GM10248 (cell line): ENCODE results near the gene BSND.

Experiments
- CTCF ChIA-PET: fragments of 300-600 bp; sonication (Branson Sonifier 250); formaldehyde crosslinking; extraction: SDS; loops from one replicate; lab custom pipeline; 2021; ENCODE audit warnings: antibody characterized with exemption; lab: Yijun Ruan, JAX
- POLR2A ChIA-PET: fragments of 350-650 bp; sonication (Branson Sonifier 250); formaldehyde crosslinking; extraction: SDS; loops from one replicate; lab custom pipeline; 2020; ENCODE audit warnings: antibody characterized with exemption; lab: Yijun Ruan, JAX
- DNase-seq: peaks from one replicate; pipeline ENCODE4 v3.0.0; 2012; ENCODE audit errors: extremely low spot score
- CTCF ChIP-seq: IDR thresholded peaks from 2 replicates; pipeline ENCODE4 v1.5.1; 2012; ENCODE audit warnings: mild to moderate bottlenecking, low read depth; ENCODE audit errors: extremely low read depth, missing control alignments, control extremely low read depth

The BSND gene

DNA sequence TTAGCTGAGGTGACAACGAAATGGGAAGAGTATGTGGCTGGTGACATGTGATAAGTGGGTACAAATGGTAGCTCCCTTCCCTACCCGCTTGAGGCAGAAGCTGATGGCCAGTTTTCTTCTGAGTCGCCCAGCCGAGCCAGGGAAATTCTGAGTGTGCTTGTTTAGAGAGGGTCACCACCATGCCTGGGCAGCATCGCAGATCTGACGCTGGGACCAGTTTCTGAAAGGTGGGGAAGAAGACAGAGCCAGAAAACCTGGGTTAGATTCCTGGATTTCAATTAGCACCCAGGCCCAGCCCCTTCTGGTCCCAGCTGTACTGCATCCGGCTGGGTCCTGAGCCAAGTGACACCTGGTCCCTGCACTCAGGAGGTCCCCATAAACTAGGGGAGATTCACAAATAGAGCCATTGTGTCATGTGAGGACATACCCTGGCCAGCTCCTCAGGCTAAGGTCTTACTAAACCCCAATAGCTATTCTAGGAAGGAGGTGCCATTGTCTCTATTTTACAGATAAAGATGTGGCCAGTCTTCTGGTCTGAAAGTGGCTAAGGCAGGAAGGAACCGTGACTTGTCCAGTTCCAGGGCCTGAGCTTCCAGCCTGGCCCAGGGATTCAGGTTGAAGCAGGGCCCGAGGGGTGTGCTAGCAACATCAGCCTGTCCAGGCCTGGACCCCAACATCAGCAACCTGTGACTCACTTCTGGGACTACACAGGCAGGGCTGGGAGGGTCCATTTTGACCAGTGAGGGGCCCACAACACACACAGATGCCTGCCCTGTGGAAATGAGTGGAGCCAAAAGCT, 20.0 kb upstream of the BSND start:
- CTCF ChIA-PET, result interaction anchor here (1.2 to 3.5 kb wide), 5 partner anchors 9 to 43 kb away, joined by 6 to 26 read pairs (median 14); partner anchors contain the start of gene BSND
- POLR2A ChIA-PET, result no interaction called here
- DNase-seq, result peak; percentile 1
- no peak for TF ChIP-seq CTCF

DNA sequence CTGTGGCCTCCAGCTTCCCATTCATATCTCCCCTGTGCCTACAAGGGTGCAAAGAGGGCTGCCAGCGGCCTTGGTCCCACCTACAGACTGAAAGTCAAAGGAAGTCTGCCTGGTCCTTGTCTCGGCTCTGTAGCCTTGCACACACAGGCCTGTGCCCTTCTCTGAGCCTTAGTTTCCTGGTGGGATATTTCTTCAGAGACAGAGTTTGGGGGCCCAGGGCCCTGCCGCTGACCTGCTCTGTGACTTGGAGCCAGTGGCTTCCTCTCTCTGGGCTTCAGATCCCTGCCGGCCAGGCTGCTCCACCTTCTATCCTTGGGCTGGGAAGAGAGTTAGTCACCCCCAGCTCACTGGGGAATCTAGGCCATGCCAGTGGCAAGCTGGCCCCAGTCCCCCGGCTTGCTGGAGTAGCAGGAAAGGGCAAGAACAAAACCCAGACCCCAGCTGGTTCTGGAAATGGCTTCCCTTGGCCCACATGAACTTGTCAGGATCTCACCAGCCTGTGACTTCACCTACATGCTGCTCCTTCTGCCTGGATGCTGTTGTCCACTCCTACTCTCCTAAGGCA, 19.3 kb upstream of the BSND start:
- no peak for TF ChIP-seq CTCF
- CTCF ChIA-PET, result interaction anchor here (1.6 to 3.1 kb wide), 3 partner anchors 29 to 43 kb away, joined by 6 to 26 read pairs (median 14); no protein-coding TSS in a partner anchor
- DNase-seq, result no peak
- POLR2A ChIA-PET, result no interaction called here

GRCh38 chr1:54980046-54980527, 18.6 kb upstream of the BSND start:
- DNase-seq, result no peak
- ChIA-PET POLR2A (no interaction called here), CTCF (interaction anchor here (2.5 kb wide), 1 partner anchor 29 kb away, joined by 14 read pairs; no protein-coding TSS in a partner anchor)
- TF ChIP-seq CTCF, result no peak

GRCh38 chr1:54980528-54981241, 18.0 kb upstream of the BSND start, which contains the start of gene TMEM61:
TSS of gene TMEM61 (plus strand) at chr1:54980628. CDS start at chr1:54981066, 438 bp downstream.
- no peak for TF ChIP-seq CTCF
- CTCF ChIA-PET, result interaction anchor here (24.6 kb wide), 1 partner anchor 35 kb away, joined by 609 read pairs; no protein-coding TSS in a partner anchor
- POLR2A ChIA-PET, result no interaction called here
- DNase-seq, result no peak

- DNase-seq, result no peak
- no peak for TF ChIP-seq CTCF
- ChIA-PET CTCF (interaction anchor here (24.6 kb wide), 1 partner anchor 35 kb away, joined by 609 read pairs; no protein-coding TSS in a partner anchor), POLR2A (no interaction called here)
These were observed 17.3 kb upstream of the BSND start for GRCh38 chr1:54981466-54981865.

DNA sequence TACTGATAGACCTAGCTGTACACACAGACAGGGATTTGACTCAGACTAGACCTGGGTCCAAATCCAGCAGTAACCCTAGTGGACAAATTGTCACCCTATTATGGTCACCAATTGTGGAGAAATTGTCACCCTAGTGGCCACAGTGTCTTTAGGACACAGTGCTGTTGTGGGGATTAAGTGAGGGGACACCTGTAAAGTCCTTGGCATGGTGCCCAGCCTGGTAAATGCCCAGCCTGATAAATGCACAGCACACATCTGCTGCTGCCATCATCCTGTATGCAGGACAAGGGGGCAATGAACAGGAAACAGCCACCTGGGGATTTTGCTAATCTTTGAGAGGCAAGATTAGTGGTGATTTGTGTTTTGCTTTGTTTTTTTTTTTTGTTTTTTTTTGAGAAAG, 16.0 kb upstream of the BSND start:
- CTCF ChIA-PET, result interaction anchor here (24.6 kb wide), 1 partner anchor 37 kb away, joined by 609 read pairs; no protein-coding TSS in a partner anchor
- no peak for TF ChIP-seq CTCF
- no peak for DNase-seq
- POLR2A ChIA-PET, result no interaction called here
